IPS DF 4.7 (cell line): ENCODE measurements around the gene ZNF385C.

Experiments
- DNase-seq: peaks from one replicate; pipeline ENCODE4 v3.0.0-alpha.2; 2013; ENCODE audit warnings: low spot score; ENCODE audit errors: extremely low read depth

ZNF385C gene

DNA sequence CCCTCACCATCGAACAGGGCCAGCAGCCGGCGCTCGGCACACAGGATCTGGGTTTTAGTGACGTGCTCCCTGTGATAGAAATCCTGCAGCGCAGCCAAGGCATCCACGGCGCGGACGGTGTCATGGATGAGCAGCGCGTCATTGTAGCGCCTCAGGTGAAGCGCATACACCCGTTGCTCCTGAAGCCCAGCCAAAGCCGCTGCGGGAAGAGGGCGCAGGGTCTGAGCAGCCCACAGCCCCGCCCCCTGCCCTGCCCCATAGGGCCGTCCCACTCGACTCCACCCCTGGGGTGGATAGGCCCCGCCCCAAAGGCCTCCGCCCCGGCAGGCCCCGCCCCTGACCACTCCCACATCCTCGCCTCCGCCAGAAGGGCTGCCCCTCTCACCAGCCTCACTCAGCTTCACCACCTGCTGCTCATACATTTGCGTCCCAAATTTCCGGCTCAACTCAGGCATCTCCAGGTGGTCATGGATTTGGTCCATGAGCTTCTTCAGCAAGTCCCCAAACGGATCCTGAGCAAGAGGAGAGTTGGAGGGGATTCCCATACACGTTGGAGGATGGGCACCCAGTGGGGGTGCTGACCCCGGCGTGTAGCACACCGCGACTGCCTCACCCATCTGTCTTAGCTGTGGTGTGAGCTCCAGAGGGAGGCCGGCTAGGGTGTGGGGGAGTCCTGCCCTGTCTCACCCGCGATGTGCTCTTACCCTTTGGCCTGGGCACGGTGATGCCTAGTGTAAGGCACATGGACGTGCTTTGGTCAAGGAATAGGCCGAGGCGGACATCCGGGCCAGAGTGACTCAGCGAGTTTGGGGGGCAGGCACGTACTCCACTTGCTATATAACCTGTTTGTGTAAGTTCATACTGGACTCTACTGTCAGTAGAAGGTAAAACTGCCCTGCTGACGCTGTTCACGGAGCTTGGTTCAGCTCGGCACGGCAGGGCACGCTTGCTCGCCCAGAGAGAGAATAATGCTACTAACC, 9.6 kb upstream of the ZNF385C start:
- DNase-seq: no peak

GRCh38 chr17:42107124-42107523, 8.9 kb upstream of the ZNF385C start:
- DNase-seq: no peak

GRCh38 chr17:42106009-42106408, 7.7 kb upstream of the ZNF385C start:
- DNase-seq: no peak

DNA sequence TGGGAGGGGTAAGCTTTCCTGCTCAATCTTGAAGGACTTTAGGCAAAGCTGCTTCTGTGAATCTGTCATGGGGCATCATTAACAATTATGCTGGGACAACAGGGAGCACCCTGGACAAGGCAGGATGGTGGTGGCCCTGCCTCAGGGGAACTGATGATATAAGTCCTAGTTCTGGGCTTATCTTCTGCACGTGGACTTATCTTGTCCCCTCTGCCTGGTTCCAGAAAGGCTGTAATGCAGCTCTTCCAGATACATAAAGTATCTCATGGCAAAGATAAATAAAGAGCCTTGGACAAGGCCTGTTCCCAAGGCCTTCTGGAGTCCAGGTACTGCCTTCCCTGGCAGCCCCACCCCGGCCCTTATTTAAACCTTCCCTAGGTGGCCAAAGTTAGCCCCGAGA, 6.0 kb upstream of the ZNF385C start:
- DNase-seq: no peak

- DNase-seq: no peak
These were observed 5.1 kb upstream of the ZNF385C start for GRCh38 chr17:42103221-42103954.

DNA sequence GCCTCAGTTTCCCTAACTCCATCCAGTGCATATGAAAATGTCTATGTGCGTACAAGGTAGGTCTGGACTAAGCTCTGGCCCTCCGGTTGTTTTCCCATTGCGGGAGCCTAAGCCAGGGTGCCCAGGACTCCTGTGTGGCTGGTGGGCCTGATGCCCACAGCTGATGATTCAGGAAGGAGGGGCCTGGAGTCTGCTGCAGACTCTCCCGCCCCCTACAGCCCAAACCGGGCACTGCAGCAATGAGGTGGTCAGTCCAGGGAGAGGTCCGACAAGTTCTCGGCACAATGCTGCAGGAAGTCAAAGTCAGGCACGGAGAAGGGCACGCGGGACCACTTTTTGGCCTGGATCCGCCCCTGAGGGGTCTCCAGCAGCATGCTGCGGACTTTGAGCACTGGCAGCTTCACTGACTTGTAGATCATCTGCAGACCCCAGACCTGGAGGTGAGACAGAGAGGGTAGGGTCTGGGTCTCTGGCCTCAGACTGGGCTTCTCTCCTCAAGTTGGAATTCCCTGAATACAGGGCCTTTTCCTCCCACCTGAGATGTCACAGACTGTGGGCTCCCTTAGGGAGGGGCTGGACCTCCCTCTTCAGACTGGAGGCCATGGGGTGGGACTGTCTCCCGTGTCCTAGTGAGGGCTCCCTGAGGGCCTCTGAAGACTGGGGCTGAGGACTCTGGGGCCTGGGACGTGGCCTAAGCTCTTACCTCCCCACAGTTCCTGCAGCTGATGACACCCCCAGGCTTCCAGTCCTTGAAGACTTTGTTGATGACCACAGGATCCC, 3.4 kb upstream of the ZNF385C start:
- DNase-seq: peak; percentile 71

- DNase-seq: no peak
These were observed 592 bp upstream of the ZNF385C start for GRCh38 chr17:42098730-42099399.

DNA sequence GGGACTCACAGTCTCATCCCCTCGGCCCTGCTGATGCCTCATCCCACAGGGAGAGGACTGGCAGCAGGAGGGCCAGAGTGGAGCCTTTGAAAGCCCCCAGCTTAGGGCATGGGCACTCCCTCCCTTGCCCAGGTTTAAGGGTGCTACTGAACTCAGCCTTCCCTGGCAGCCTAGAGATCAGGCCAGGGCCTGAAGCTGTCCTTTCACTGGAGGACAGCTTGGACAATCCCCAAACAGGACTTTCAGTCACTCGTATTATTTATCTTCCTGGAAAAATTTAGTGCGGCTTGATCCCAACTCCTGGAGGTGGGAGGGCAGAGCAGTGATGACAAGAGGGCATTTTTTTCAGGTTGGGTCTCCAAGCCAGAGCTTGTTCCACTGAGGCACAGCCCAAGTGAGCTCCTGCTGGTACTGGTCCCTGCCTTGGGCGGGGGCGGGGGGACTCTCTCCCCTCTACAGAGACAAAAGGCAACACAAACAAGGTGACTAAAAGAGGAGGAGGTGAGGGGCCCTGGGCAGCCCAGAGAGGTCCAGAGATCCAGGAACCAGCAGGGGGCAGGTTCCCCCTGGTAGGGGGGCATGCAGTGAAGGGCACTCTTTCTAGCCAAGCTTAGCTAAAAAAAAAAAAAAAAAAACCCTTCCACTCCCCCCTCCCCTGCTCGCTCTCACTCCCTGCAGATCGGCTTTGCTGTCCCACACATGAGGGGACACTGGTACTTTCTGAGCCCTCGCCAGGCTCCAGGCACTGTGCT, 1.7 kb downstream of the ZNF385C start:
- no peak for DNase-seq

- no peak for DNase-seq
These were observed 3.8 kb downstream of the ZNF385C start for GRCh38 chr17:42094375-42095069.

- DNase-seq: no peak
These were observed 5.3 kb downstream of the ZNF385C start for GRCh38 chr17:42092939-42093338.

DNA sequence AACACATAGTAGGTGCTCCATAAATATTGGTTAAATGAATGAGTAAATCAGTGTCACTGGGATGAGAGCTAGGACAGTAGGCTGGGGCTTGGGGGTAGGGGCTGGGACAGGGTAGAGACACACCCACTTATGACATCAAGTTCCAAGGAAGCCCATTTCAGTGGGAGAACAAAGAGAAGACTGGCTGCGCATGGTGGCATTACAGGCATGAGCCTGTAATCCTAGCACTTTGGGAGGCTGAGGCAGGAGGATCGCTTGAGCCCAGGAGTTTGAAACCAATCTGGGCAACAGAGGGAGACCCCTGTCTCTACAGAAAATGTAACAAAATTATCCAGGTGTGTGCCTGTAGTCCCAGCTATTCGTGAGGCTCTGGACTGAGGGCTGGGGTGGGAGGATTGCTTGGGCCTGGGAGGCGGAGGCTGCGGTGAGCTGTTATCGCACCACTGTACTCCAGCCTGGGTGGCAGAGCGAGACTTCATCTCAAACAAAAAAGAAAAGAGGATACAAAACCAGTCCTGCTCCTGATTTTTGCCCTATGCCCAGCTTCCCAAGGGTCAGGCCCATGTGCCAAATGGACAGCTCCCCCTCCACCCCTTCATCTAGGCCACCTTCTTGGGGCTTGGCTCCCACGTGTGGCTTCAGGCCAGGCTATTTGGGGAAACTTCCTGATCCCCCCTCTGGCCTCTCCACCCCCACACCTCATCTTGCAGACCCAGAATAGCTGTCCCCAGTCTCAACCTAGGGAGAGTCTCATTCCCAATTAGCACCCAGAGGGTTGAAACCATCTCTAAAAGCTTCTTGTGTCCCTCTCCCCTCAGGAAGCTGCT, 7.1 kb downstream of the ZNF385C start:
- DNase-seq: no peak

DNA sequence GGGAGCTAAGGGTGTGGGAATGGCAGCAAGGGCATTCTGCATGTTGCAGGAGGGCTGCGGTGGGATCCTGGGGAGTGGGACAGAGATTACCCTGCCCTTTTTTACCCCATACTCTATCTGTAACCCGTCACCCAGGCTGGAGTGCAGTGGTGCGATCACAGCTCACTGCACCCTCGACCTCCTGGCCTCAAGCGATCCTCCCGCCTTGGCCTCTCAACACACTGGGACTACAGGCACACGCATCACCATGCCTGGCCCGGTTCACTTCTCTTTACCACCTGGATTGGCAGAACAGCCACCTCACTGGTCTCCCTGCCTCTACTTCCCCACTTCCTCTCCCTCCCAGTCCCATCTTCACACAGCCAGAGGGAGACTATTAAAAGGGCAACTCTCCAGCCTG, 9.5 kb downstream of the ZNF385C start:
- DNase-seq: no peak

DNA sequence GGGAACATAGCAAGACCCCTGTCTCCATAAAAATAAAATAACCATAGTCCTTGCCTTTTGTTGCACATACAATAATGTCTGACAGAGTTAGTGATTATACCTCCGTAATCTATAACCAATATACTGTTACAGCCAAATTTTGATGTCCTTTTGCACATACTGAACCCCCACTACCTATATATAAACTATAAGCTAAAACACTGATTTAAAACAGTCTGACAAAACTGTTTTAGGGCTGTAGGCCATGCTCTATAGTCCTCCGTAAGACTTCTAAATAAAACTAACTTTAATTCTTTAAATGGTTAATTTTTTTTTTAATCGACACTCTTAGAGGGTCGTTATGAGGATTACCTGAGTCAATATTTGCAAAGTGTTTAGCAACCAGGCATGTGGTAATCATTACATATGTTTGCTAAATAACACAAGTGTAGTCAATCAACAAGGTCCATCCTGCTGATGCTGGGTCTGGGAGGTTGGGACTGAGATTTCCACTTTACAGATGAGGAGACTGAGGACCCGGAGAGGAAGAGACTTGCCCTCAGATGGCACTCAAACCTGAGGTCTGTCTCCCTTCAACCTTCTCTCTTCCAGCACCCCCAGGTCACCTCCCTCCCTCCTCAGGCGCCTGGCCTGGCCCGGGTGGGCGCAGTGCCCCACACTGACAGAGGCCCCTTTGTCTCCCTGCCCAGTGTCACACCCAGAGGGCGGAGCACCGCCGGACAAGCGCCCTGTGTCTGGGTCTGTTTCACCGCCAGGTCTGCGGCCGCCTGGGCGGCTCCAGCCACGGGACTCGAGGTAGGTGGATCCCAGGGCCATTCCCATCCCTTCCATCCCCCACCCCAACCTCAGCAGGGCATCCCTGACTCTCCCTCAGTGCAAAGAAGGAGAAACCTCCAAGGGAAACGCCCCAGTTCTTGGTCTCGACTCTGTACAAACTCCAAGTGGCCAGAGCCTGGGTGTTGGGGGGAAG, 10.3 kb downstream of the ZNF385C start:
- DNase-seq: no peak

- no peak for DNase-seq
These were observed 11.1 kb downstream of the ZNF385C start for GRCh38 chr17:42087042-42087701.

- no peak for DNase-seq
These were observed 16.6 kb downstream of the ZNF385C start for GRCh38 chr17:42081516-42082129.

DNA sequence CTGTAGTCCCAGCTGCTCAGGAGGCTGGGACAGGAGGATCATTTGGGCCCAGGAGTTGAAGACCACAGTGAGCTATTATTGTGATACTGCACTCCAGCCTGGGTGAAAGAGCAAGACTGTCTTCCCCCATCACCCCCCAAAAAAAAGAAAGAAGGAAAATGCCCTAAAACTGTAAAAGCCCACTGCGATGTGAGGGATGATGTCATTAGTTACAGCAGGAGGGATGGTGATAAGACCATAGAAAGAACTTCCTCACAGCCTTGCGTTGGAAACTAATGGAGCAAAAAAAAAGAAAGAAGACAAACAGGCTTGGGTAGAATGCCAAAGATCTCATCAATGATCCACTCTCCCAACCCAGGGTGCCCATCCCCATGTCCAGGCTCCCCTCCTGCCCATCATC, 18.7 kb downstream of the ZNF385C start:
- DNase-seq: no peak
